Mucosa of descending colon (tissue), 3 donors: ENCODE results near the gene DEFB113. TPM values are rescaled to one million over a fixed set of nuclear protein-coding genes. Genes with fewer than 3 reads are reported as not detected.

Source experiments
- ATAC-seq: fragments of 200-7000 bp; cut with Tn5 transposase; one replicate; pipeline ENCODE4 v1.9.1; 2020; ENCODE audit warnings: mild to moderate bottlenecking, moderate library complexity
- DNase-seq, 3 donors: peaks; one replicate each; pipeline ENCODE4 v3.0.0-alpha.2; 2020
- H3K36me3 ChIP-seq: fragments of 200-600 bp; one replicate; pipeline ENCODE4 v1.8.0; 2021; ENCODE audit warnings: low read depth, mild to moderate bottlenecking
- H3K4me1 ChIP-seq: fragments of 200-600 bp; one replicate; pipeline ENCODE4 v1.8.0; 2021; ENCODE audit warnings: low read depth, mild to moderate bottlenecking
- H3K4me3 ChIP-seq: fragments of 200-600 bp; one replicate; pipeline ENCODE4 v1.8.0; 2021; ENCODE audit warnings: mild to moderate bottlenecking
- H3K9me3 ChIP-seq: fragments of 200-600 bp; one replicate; pipeline ENCODE4 v1.8.0; 2021; ENCODE audit warnings: mild to moderate bottlenecking
- intact Hi-C, 2 donors: fragments of 100-400 bp; cut with DNase I in 1 of 2; cut with micrococcal nuclease in 1 of 2; formaldehyde crosslinking; loops; one replicate each; pipeline versions ENCODE4 v1.11.0 to v1.11.1; 2022; cut with DNase I, micrococcal nuclease
- total RNA-seq, 3 donors: library from RNA; stranded (reverse); fragmentation: NEBNext Ultra II Directional in 2 of 3; extraction: Animal tissue kit (Norgen Biotek cat#: 25700) in 2 of 3; gene quantifications; one replicate each; pipeline versions ENCODE4 v1.2.1 to v1.2.4, GENCODE V29; 2021 to 2023
- TF ChIP-seq, protein P1 (sequence below): fragments of 200-600 bp; IDR thresholded peaks from one replicate; pipeline ENCODE4 v1.8.0; 2022; ENCODE audit warnings: antibody characterized with exemption, mild to moderate bottlenecking
- donor health status: DM: no; HTN: no; CAD: no; lungs with moderate emphysema.
- donor health status: DM: no; HTN: no; CAD: no.
- donor health status: DM: no; HTN: yes; CAD: no.

Gene DEFB113
- total RNA-seq, 3 donors from 2014 or later: not detected

- DNase-seq (no peak), ATAC-seq (no peak)
- Histone ChIP-seq H3K4me1 (no peaks in the 10 kb centered on the region), H3K9me3 (no peaks in the 10 kb centered on the region), H3K36me3 (no peaks in the 10 kb centered on the region), H3K4me3 (no peak overlapping the region)
- intact Hi-C loops: no loop called here
- TF ChIP-seq, protein P1, sequence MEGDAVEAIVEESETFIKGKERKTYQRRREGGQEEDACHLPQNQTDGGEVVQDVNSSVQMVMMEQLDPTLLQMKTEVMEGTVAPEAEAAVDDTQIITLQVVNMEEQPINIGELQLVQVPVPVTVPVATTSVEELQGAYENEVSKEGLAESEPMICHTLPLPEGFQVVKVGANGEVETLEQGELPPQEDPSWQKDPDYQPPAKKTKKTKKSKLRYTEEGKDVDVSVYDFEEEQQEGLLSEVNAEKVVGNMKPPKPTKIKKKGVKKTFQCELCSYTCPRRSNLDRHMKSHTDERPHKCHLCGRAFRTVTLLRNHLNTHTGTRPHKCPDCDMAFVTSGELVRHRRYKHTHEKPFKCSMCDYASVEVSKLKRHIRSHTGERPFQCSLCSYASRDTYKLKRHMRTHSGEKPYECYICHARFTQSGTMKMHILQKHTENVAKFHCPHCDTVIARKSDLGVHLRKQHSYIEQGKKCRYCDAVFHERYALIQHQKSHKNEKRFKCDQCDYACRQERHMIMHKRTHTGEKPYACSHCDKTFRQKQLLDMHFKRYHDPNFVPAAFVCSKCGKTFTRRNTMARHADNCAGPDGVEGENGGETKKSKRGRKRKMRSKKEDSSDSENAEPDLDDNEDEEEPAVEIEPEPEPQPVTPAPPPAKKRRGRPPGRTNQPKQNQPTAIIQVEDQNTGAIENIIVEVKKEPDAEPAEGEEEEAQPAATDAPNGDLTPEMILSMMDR: no peak
Measured at GRCh38 chr6:49986551-49986950, 17.1 kb upstream of the DEFB113 start.

DNA sequence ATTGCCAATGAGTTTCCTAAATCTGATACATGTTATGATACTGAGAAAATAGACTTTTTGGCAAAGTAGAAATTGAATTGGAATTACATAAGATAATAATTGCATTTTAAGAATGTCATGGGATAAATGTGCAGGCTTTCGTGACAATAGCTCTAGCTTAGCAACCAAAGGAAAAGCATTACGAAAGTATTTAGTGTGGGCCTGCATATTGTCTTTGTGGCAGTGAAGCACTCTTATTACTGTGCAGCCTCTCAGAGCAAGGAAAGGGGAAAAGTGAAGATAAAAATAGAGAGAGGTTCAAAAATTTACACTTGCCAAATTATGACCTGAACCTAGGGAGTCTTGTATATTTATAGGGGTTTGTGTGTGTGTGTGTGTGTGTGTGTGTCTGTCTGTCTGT lies 12.6 kb upstream of the DEFB113 start:
- no peaks in the 10 kb centered on the region for H3K36me3 ChIP-seq
- no peak overlapping the region for H3K4me3 ChIP-seq
- H3K4me1 ChIP-seq: no peaks in the 10 kb centered on the region
- intact Hi-C loops: no loop called here
- no peak for DNase-seq
- TF ChIP-seq, protein P1: no peak
- no peak for ATAC-seq
- H3K9me3 ChIP-seq: no peaks in the 10 kb centered on the region

GRCh38 chr6:49980898-49981297 lies 11.5 kb upstream of the DEFB113 start:
- H3K9me3 ChIP-seq: no peaks in the 10 kb centered on the region
- no peaks in the 10 kb centered on the region for H3K4me1 ChIP-seq
- no peaks in the 10 kb centered on the region for H3K36me3 ChIP-seq
- TF ChIP-seq, protein P1: no peak
- DNase-seq (no peak), ATAC-seq (no peak)
- intact Hi-C loops: no loop called here
- H3K4me3 ChIP-seq: no peak overlapping the region

- H3K36me3 ChIP-seq: no peaks in the 10 kb centered on the region
- H3K4me3 ChIP-seq: no peak overlapping the region
- no peak for ATAC-seq
- TF ChIP-seq, protein P1: no peak
- H3K4me1 ChIP-seq: no peaks in the 10 kb centered on the region
- DNase-seq: no peak
- intact Hi-C loops: no loop called here
- H3K9me3 ChIP-seq: no peaks in the 10 kb centered on the region
Measured at GRCh38 chr6:49979584-49979983, 10.2 kb upstream of the DEFB113 start.

DNA sequence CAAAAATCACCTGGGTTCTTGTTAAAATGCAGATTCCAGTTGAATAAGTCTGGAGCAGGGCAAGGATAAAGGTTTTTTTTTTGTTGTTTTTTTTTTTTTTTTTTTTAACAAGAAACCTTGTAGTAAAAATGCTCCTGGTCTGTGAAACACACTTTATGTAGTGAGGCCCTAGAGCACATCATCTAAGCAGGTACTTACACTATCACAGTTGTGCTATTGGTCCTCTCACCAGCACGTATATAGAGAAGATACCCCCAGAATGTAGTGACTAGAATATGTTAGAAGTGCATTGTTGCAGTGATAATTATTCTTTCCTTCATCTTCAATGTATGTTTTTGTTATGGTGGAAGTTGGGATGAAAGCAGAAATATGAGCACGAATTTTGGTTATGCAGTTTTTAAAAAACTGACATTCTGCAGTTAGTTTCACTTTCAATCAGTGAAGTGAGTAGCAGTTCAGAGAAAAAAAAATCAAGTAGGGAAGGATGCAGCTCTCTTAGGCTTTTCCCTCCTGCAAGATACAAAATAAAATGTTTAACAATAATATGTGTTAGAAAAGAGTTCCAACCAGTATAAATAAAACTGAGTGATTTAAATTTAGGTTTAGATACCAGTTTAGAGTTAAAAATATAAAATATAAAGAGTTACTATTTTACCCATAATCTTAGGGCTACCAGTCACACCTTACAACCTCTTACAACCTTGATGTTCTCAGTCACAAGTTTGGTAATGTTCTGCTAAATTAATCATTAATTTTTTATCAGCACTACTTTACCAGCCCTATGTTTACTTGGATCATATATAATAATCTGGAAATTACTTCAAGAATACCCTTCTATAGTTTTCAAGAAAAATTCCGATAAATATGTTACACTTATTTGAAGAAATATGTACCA lies 9.2 kb upstream of the DEFB113 start:
- H3K36me3 ChIP-seq: no peaks in the 10 kb centered on the region
- H3K9me3 ChIP-seq: no peaks in the 10 kb centered on the region
- no peak for DNase-seq
- ATAC-seq: no peak
- H3K4me3 ChIP-seq: no peak overlapping the region
- TF ChIP-seq, protein P1: no peak
- H3K4me1 ChIP-seq: no peaks in the 10 kb centered on the region
- intact Hi-C loops: no loop called here
